NCI-H1105 (cell line): ENCODE data around the gene GM2A.
"Not testable (repeated sequence)": the region's sequence is repeated elsewhere in the genome, so short reads cannot be mapped to it uniquely, and the experiment has no call there.

ENCODE experiments used
- DNase-seq: peaks from one replicate; lab custom pipeline; 2025; lab: John Stamatoyannopoulos, UW

Gene GM2A

GRCh38 chr5:151253605-151253950 is 593 bp downstream of the GM2A start:
- DNase-seq = no peak

- no peak for DNase-seq
Measured at GRCh38 chr5:151254556-151254955, 1.6 kb downstream of the GM2A start.

- DNase-seq = not testable (repeated sequence)
Measured at GRCh38 chr5:151254990-151255389, 2.0 kb downstream of the GM2A start.

GRCh38 chr5:151255621-151256286 is 2.8 kb downstream of the GM2A start:
- no peak for DNase-seq

- no peak for DNase-seq
Measured at GRCh38 chr5:151257731-151258181, 4.8 kb downstream of the GM2A start.

- DNase-seq = no peak
Measured at GRCh38 chr5:151258201-151258611, 5.2 kb downstream of the GM2A start.

- DNase-seq = no peak
Measured at GRCh38 chr5:151258816-151259215, 5.8 kb downstream of the GM2A start.

GRCh38 chr5:151259931-151260330 is 6.9 kb downstream of the GM2A start:
- DNase-seq = no peak

GRCh38 chr5:151262532-151262931 is 9.5 kb downstream of the GM2A start:
- no peak for DNase-seq

- DNase-seq = no peak
Measured at GRCh38 chr5:151264113-151264512, 11.1 kb downstream of the GM2A start.

GRCh38 chr5:151267491-151268260 is 14.7 kb downstream of the GM2A start:
- DNase-seq = no peak

GRCh38 chr5:151270599-151270998 is 17.6 kb downstream of the GM2A start:
- DNase-seq = no peak

- DNase-seq = no peak
Measured at GRCh38 chr5:151271336-151271735, 18.4 kb downstream of the GM2A start.

- DNase-seq = no peak
Measured at GRCh38 chr5:151274666-151275065, 21.7 kb downstream of the GM2A start.

- DNase-seq = no peak
Measured at GRCh38 chr5:151275803-151276202, 22.8 kb downstream of the GM2A start.

- no peak for DNase-seq
Measured at GRCh38 chr5:151278845-151279244, 25.9 kb downstream of the GM2A start.

- DNase-seq = no peak
Measured at GRCh38 chr5:151280443-151280842, 27.5 kb downstream of the GM2A start.

GRCh38 chr5:151281001-151281639 is 28.1 kb downstream of the GM2A start:
- no peak for DNase-seq

GRCh38 chr5:151283120-151283825 is 30.3 kb downstream of the GM2A start:
- DNase-seq = no peak

- DNase-seq = no peak
Measured at GRCh38 chr5:151284392-151284967, 31.5 kb downstream of the GM2A start.

- no peak for DNase-seq
Measured at GRCh38 chr5:151285683-151286082, 32.7 kb downstream of the GM2A start.

- no peak for DNase-seq
Measured at GRCh38 chr5:151286246-151286645, 33.3 kb downstream of the GM2A start.
